Parathyroid adenoma (tissue), 2 donors: ENCODE data around the gene TNKS1BP1.
"Not testable (repeated sequence)": the region's sequence is repeated elsewhere in the genome, so short reads cannot be mapped to it uniquely, and the experiment has no call there.

Experiments
- H2AFZ ChIP-seq: fragments of 300-600 bp; sonication (generic); one replicate; pipeline ENCODE4 v1.7.0; 2017; ENCODE audit warnings: antibody characterized with exemption, mild to moderate bottlenecking
- H3K27ac ChIP-seq: fragments of 300-600 bp; sonication (generic); one replicate; pipeline ENCODE4 v1.7.0; 2017
- H3K27me3 ChIP-seq: fragments of 300-600 bp; sonication (generic); one replicate; pipeline ENCODE4 v1.7.0; 2017; ENCODE audit warnings: low read length; ENCODE audit not compliant: control insufficient read depth, insufficient read depth
- H3K36me3 ChIP-seq: fragments of 300-600 bp; sonication (generic); one replicate; pipeline ENCODE4 v1.7.0; 2017; ENCODE audit warnings: low read length; ENCODE audit not compliant: control insufficient read depth, insufficient read depth
- H3K4me1 ChIP-seq: fragments of 300-600 bp; sonication (generic); one replicate; pipeline ENCODE4 v1.7.0; 2017; ENCODE audit warnings: control low read depth
- H3K4me2 ChIP-seq: fragments of 300-600 bp; sonication (generic); one replicate; pipeline ENCODE4 v1.7.0; 2017; ENCODE audit warnings: low read length
- H3K4me3 ChIP-seq: fragments of 300-600 bp; sonication (generic); one replicate; pipeline ENCODE4 v1.7.0; 2017; ENCODE audit warnings: low read depth, low read length
- H3K79me2 ChIP-seq: fragments of 300-600 bp; sonication (generic); one replicate; pipeline ENCODE4 v1.7.0; 2017; ENCODE audit warnings: control low read depth
- H3K9ac ChIP-seq: fragments of 300-600 bp; sonication (generic); one replicate; pipeline ENCODE4 v1.7.0; 2017; ENCODE audit warnings: mild to moderate bottlenecking
- H3K9me3 ChIP-seq: fragments of 300-600 bp; sonication (generic); one replicate; pipeline ENCODE4 v1.7.0; 2017; ENCODE audit warnings: low read length; ENCODE audit not compliant: control insufficient read depth
- CTCF ChIP-seq: fragments of 300-600 bp; sonication (generic); IDR thresholded peaks from one replicate; pipeline ENCODE4 v1.7.0; 2017; ENCODE audit warnings: antibody characterized with exemption, mild to moderate bottlenecking
- donor health status: primary hyperparathyroidism.

The TNKS1BP1 gene

GRCh38 chr11:57342702-57343101, 17.9 kb upstream of the TNKS1BP1 start:
- Histone ChIP-seq H3K4me3 (no peak overlapping the region), H3K36me3 (no peaks in the 10 kb centered on the region), H3K79me2 (no peaks in the 10 kb centered on the region), H3K4me2 (no peak overlapping the region), H3K27me3 (no peaks in the 10 kb centered on the region), H3K9ac (no peak overlapping the region), H3K4me1 (peaks cover 4% of the 10 kb centered on the region), H2AFZ (no peak overlapping the region), H3K27ac (no peak overlapping the region), H3K9me3 (no peaks in the 10 kb centered on the region)
- TF ChIP-seq CTCF: no peak

DNA sequence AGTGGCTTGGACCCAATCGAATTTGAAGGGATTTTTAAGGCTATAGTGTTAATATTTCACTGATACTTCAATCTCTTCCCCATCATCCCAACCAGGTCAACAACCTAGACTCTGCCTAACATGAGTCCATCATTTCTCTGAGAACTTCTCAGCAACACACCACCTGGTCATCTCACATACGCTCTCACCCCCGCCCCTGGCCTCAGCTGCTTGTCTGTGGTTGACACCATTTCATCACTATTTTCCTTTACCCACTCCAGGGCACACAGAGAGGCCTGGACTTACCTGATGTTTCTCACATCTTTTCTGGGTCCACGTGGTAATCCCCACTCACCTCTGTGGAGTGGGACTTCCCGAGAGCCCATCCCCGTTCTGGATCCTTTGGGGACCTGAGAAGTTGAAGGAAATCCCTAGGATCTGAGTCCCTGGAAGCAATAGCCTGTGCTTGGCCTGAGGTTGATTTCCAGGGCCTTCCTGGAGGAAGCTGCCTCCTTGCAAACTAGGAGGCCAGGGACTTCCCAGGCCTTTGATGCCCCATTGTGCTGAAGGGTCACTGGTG, 16.6 kb upstream of the TNKS1BP1 start:
- H3K27ac ChIP-seq: no peak overlapping the region
- H3K4me1 ChIP-seq: peaks cover 4% of the 10 kb centered on the region
- TF ChIP-seq CTCF: no peak
- H3K27me3 ChIP-seq: no peaks in the 10 kb centered on the region
- no peak overlapping the region for H2AFZ ChIP-seq
- no peaks in the 10 kb centered on the region for H3K9me3 ChIP-seq
- no peaks in the 10 kb centered on the region for H3K79me2 ChIP-seq
- H3K4me3 ChIP-seq: no peak overlapping the region
- no peak overlapping the region for H3K9ac ChIP-seq
- no peak overlapping the region for H3K4me2 ChIP-seq
- H3K36me3 ChIP-seq: no peaks in the 10 kb centered on the region

DNA sequence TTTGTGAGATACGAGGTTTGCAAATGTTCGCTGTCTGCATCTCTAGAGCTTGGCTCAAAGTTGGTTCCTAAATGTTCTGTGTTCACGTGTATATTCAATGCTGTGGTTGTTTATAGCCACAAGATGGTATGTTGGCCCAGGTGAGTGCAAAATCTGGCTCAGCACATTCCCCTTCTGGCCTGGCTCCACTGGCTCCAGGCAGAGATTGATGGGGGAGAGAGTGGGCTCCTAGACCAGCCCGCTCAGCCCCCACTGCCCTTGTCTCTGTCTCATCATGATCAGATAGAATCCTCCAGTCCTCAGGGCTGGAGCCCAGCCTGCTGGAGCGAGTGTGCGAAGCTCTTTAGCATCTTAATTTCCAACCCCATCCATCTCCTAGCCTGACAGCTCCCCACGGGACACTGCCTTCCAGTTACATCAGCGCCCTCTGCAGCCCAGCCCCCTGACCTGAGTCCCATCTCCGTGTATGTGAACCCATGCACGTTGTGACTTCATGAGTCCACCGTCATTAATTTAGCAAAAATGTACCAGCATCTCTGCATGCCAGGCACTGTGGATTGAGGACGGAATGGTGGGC, 15.4 kb upstream of the TNKS1BP1 start:
- H3K27ac ChIP-seq: no peak overlapping the region
- TF ChIP-seq CTCF: no peak

DNA sequence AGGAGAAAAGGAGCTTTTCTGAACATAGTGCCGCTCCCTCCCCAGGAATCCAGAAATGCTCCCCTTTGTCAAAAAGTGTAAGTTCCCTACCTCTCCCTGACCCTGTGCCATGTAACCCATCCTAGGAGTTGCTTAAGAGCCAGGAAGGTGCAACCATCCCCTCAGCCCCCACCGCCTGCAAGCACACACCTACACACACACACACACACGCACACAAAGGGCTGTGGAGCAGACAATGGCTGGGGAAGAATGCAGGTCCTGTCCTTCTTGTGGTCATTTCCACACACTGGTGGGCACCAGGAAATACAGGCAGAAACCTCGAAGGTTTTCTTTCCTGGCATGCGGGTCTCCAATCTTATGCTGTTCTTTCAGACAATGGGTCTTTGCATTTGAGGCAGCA, 14.6 kb upstream of the TNKS1BP1 start:
- no peak overlapping the region for H3K4me3 ChIP-seq
- H3K27ac ChIP-seq: no peak overlapping the region
- no peaks in the 10 kb centered on the region for H3K9me3 ChIP-seq
- H3K9ac ChIP-seq: no peak overlapping the region
- peaks cover 8% of the 10 kb centered on the region for H3K4me1 ChIP-seq
- H3K27me3 ChIP-seq: no peaks in the 10 kb centered on the region
- H3K79me2 ChIP-seq: no peaks in the 10 kb centered on the region
- TF ChIP-seq CTCF: no peak
- no peaks in the 10 kb centered on the region for H3K36me3 ChIP-seq
- no peak overlapping the region for H3K4me2 ChIP-seq
- H2AFZ ChIP-seq: no peak overlapping the region

More for the DNA sequence above, 15.4 kb upstream of the TNKS1BP1 start:
- Histone ChIP-seq H3K9ac (no peak overlapping the region), H3K27me3 (no peaks in the 10 kb centered on the region), H3K4me1 (peaks cover 4% of the 10 kb centered on the region), H3K4me2 (no peak overlapping the region), H3K9me3 (no peaks in the 10 kb centered on the region), H3K36me3 (no peaks in the 10 kb centered on the region), H2AFZ (peak overlapping the region; percentile 54), H3K79me2 (no peaks in the 10 kb centered on the region), H3K4me3 (no peak overlapping the region)

GRCh38 chr11:57338142-57338541, 13.4 kb upstream of the TNKS1BP1 start, which contains the start of gene P2RX3:
P2RX3 (plus strand) TSS chr11:57338352; CDS start chr11:57338551, 199 bp downstream.
- Histone ChIP-seq H3K27me3 (no peaks in the 10 kb centered on the region), H3K4me3 (no peak within 1 kb of the TSS), H2AFZ (no peak within 1 kb of the TSS), H3K36me3 (no peaks in the 10 kb centered on the region), H3K79me2 (no peaks in the 10 kb centered on the region), H3K9ac (no peak within 1 kb of the TSS), H3K4me2 (no peak within 1 kb of the TSS), H3K9me3 (no peaks in the 10 kb centered on the region), H3K27ac (no peak within 1 kb of the TSS), H3K4me1 (peaks cover 8% of the 10 kb centered on the region)
- TF ChIP-seq CTCF: no peak

GRCh38 chr11:57336856-57337255, 12.1 kb upstream of the TNKS1BP1 start:
- H3K27ac ChIP-seq, H3K36me3 ChIP-seq, H3K9me3 ChIP-seq, H3K79me2 ChIP-seq, H3K4me2 ChIP-seq, H3K27me3 ChIP-seq, H3K4me3 ChIP-seq, H3K9ac ChIP-seq, H3K4me1 ChIP-seq, H2AFZ ChIP-seq: not testable (repeated sequence)
